GM12864 (cell line): ENCODE measurements around the gene DNAJC5G.

Experiments used
- DNase-seq: peaks from one replicate; pipeline ENCODE4 v3.0.0-alpha.2; 2011; ENCODE audit warnings: low read depth
- H3K4me3 ChIP-seq: 2 replicates; pipeline ENCODE4 v1.5.1; 2011; ENCODE audit warnings: mild to moderate bottlenecking, low read depth, low read length, control low read depth
- TF ChIP-seq, protein P1 (sequence below): IDR thresholded peaks from 2 replicates; pipeline ENCODE4 v1.5.1; 2011; ENCODE audit warnings: low read depth, mild to moderate bottlenecking, moderate library complexity, low read length, control low read depth, inconsistent platforms; ENCODE audit errors: missing control alignments

DNAJC5G gene

GRCh38 chr2:27243391-27244130 lies 31.7 kb upstream of the DNAJC5G start:
- DNase-seq: no peak
- no peak overlapping the region for H3K4me3 ChIP-seq
- TF ChIP-seq, protein P1, sequence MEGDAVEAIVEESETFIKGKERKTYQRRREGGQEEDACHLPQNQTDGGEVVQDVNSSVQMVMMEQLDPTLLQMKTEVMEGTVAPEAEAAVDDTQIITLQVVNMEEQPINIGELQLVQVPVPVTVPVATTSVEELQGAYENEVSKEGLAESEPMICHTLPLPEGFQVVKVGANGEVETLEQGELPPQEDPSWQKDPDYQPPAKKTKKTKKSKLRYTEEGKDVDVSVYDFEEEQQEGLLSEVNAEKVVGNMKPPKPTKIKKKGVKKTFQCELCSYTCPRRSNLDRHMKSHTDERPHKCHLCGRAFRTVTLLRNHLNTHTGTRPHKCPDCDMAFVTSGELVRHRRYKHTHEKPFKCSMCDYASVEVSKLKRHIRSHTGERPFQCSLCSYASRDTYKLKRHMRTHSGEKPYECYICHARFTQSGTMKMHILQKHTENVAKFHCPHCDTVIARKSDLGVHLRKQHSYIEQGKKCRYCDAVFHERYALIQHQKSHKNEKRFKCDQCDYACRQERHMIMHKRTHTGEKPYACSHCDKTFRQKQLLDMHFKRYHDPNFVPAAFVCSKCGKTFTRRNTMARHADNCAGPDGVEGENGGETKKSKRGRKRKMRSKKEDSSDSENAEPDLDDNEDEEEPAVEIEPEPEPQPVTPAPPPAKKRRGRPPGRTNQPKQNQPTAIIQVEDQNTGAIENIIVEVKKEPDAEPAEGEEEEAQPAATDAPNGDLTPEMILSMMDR: no peak

- DNase-seq: no peak
- no peak overlapping the region for H3K4me3 ChIP-seq
- TF ChIP-seq, protein P1: no peak
These were observed 30.1 kb upstream of the DNAJC5G start for GRCh38 chr2:27245116-27245515.

- DNase-seq: no peak
- TF ChIP-seq, protein P1: no peak
- H3K4me3 ChIP-seq: no peak overlapping the region
These were observed 29.6 kb upstream of the DNAJC5G start for GRCh38 chr2:27245626-27246025.

- TF ChIP-seq, protein P1: no peak
- no peak for DNase-seq
These were observed 27.3 kb upstream of the DNAJC5G start for GRCh38 chr2:27247893-27248292.

DNA sequence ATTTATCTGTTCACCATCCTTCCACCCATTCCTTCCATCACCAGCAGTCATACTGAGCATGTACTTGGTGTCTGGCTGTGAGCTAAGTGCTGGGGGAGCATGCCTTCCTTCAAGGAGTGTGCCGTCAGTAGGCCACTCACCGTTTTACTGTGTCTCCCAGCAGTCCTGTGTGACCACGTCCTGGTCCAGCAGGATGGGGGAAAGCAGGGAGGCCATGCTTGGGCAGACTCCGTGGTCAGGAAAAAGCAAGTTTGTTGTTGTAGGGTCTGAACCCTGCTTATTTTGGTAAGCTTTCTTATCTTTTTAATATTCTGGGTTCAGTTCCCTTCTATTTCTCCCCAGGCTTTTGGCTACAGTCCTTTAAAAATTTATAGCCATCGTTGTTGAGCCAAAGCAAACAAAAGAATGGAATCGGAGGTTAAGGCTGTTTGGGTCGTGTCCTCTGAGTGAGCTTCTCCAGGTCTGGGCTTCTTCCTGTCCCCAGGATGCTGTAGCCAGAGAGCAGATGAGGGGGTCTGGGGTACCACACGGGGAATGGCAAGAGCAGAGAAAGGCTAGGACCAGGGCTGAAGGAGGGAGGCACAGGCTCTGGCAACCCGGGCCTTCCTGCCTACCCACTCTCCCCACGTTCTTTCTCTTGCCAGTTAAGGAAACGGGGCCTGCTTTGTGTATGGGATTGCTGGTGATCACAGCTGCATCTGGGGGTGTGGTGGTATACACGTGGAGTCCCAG lies 25.9 kb upstream of the DNAJC5G start:
- TF ChIP-seq, protein P1: no peak
- no peak overlapping the region for H3K4me3 ChIP-seq
- no peak for DNase-seq

More at GRCh38 chr2:27247893-27248292, 27.3 kb upstream of the DNAJC5G start:
- H3K4me3 ChIP-seq: no peak overlapping the region

- H3K4me3 ChIP-seq: no peak overlapping the region
- TF ChIP-seq, protein P1: peak; percentile 79
- DNase-seq: no peak
These were observed 25.2 kb upstream of the DNAJC5G start for GRCh38 chr2:27249891-27250651.
